Neural cell (in vitro differentiated cells): Measurements from ENCODE around the gene WNT2B. TPM values are rescaled to one million over a fixed set of nuclear protein-coding genes. Genes with fewer than 3 reads are reported as not detected.

Experiments used
- H2AFZ ChIP-seq: fragments of 200-600, 300-800 bp; sonication (generic), shearing (Covaris generic); 2 replicates; pipeline ENCODE4 v1.6.0; 2014; ENCODE audit warnings: low read depth, mild to moderate bottlenecking, antibody characterized with exemption, low read length, moderate library complexity
- H3F3A ChIP-seq: fragments of 200-600 bp; shearing (Covaris generic); 2 replicates; pipeline ENCODE4 v1.6.1; 2016; ENCODE audit warnings: mild to moderate bottlenecking, moderate library complexity, mixed read lengths, antibody characterized with exemption, low read length; ENCODE audit not compliant: insufficient read depth, poor library complexity, severe bottlenecking
- H3K27ac ChIP-seq: fragments of 200-600, 300-800 bp; sonication (generic), shearing (Covaris generic); 2 replicates; pipeline ENCODE4 v1.5.1; 2014; ENCODE audit warnings: mild to moderate bottlenecking, low read length, moderate library complexity
- H3K27me3 ChIP-seq: fragments of 300-800, 200-600 bp; sonication (generic), shearing (Covaris generic); 2 replicates; pipeline ENCODE4 v1.6.0; 2014; ENCODE audit warnings: mild to moderate bottlenecking, low read depth, low read length, moderate library complexity; ENCODE audit not compliant: insufficient read depth
- H3K36me3 ChIP-seq: fragments of 300-800, 200-600 bp; sonication (generic), shearing (Covaris generic); 2 replicates; pipeline ENCODE4 v1.5.1; 2014; ENCODE audit warnings: mild to moderate bottlenecking, antibody characterized with exemption, low read length, moderate library complexity; ENCODE audit not compliant: insufficient read depth
- H3K4me2 ChIP-seq: fragments of 300-800, 200-600 bp; sonication (generic), shearing (Covaris generic); 2 replicates; pipeline ENCODE4 v1.6.0; 2014; ENCODE audit warnings: mild to moderate bottlenecking, low read length
- H3K4me3 ChIP-seq: fragments of 300-800, 200-600 bp; sonication (generic), shearing (Covaris generic); 2 replicates; pipeline ENCODE4 v1.5.1; 2014; ENCODE audit warnings: mild to moderate bottlenecking, low read length, moderate library complexity
- H3K79me2 ChIP-seq: fragments of 200-600 bp; shearing (Covaris generic); replicated peaks from 2 replicates; pipeline ENCODE4 v1.6.0; 2014; ENCODE audit warnings: mild to moderate bottlenecking, low read length, moderate library complexity; ENCODE audit not compliant: insufficient read depth
- H3K9ac ChIP-seq: fragments of 300-800, 200-600 bp; sonication (generic), shearing (Covaris generic); 2 replicates; pipeline ENCODE4 v1.6.1; 2016; ENCODE audit warnings: mild to moderate bottlenecking, low read length, mixed read lengths
- H3K9me2 ChIP-seq: fragments of 200-600 bp; shearing (Covaris generic); 2 replicates; pipeline ENCODE4 v1.6.1; 2016; ENCODE audit warnings: mild to moderate bottlenecking, low read length, mixed read lengths; ENCODE audit not compliant: insufficient read depth
- H3K9me3 ChIP-seq: fragments of 200-600, 300-800 bp; sonication (generic), shearing (Covaris generic); 2 replicates; pipeline ENCODE4 v1.6.1; 2016; ENCODE audit warnings: mild to moderate bottlenecking, mixed run types, low read length, moderate library complexity, mixed read lengths
- H4K20me1 ChIP-seq: fragments of 200-600 bp; shearing (Covaris generic); 2 replicates; pipeline ENCODE4 v1.6.1; 2016; ENCODE audit warnings: mild to moderate bottlenecking, mixed run types; ENCODE audit not compliant: insufficient read depth
- EP300 ChIP-seq: fragments of 450-650 bp; conservative IDR thresholded peaks from 2 replicates; pipeline ENCODE4 v1.6.1; 2014; ENCODE audit warnings: antibody characterized with exemption, mild to moderate bottlenecking, moderate library complexity; ENCODE audit not compliant: poor library complexity, severe bottlenecking
- EZH2 ChIP-seq: fragments of 200-600, 300-800 bp; shearing (Covaris generic), sonication (generic); IDR thresholded peaks from 2 replicates; pipeline ENCODE4 v1.6.1; 2014; ENCODE audit warnings: antibody characterized with exemption, low read length, borderline replicate concordance, mild to moderate bottlenecking; ENCODE audit not compliant: insufficient read depth, poor library complexity, severe bottlenecking
- MXI1 ChIP-seq: fragments of 450-650 bp; conservative IDR thresholded peaks from 2 replicates; pipeline ENCODE4 v1.6.1; 2014; ENCODE audit warnings: antibody characterized with exemption, mild to moderate bottlenecking; ENCODE audit not compliant: poor library complexity, severe bottlenecking
- POLR2AphosphoS5 ChIP-seq: IDR thresholded peaks from 2 replicates; pipeline ENCODE4 v1.6.1; 2012
- RAD21 ChIP-seq: fragments of 450-650 bp; conservative IDR thresholded peaks from 2 replicates; pipeline ENCODE4 v1.6.1; 2014; ENCODE audit warnings: antibody characterized with exemption, mild to moderate bottlenecking, moderate library complexity
- SMC3 ChIP-seq: fragments of 450-650 bp; conservative IDR thresholded peaks from 2 replicates; pipeline ENCODE4 v1.6.1; 2014; ENCODE audit warnings: antibody characterized with exemption, mild to moderate bottlenecking, moderate library complexity; ENCODE audit not compliant: poor library complexity
- TAF1 ChIP-seq: IDR thresholded peaks from 2 replicates; pipeline ENCODE4 v1.6.1; 2012; ENCODE audit warnings: low read depth
- polyA plus RNA-seq: library from polyadenylated mRNA; depleted of rRNA; stranded (reverse); fragments of >200 nt; gene quantifications from 2 replicates; pipeline ENCODE4 v1.2.3, GENCODE V29; 2014
- TF ChIP-seq, protein P1 (sequence below): IDR thresholded peaks from 2 replicates; pipeline ENCODE4 v1.6.1; 2012; ENCODE audit warnings: borderline replicate concordance
- TF ChIP-seq, protein P2 (sequence below): fragments of 450-650 bp; IDR thresholded peaks from 2 replicates; pipeline ENCODE4 v1.5.1; 2014; ENCODE audit warnings: antibody characterized with exemption, mild to moderate bottlenecking, moderate library complexity; ENCODE audit not compliant: poor library complexity, severe bottlenecking

WNT2B gene
- polyA plus RNA-seq, 1 donor from 2014 or later: 3.1 TPM

DNA sequence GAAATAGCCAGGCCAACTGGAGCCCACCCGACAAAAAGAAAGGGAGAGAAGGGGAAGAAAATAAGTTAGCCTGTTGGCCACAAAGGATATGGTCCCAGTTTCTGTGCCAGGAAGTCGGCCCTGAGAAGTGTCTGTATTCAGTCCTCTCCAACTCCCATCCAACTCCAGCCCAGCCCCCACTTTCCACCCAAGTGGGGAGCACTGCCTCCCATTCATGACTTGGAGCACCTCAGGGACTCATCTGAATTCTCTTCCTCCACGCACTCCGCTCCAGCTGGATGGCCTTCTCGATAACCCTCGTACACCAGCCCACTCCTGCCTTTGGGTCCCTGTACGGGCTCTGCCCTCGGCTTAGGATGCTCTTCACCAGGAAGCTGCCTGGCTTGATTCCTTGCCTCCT lies 2.0 kb upstream of the WNT2B start:
- Histone ChIP-seq H2AFZ (no peak overlapping the region), H3K79me2 (no peaks in the 10 kb centered on the region), H3K4me3 (no peak overlapping the region), H4K20me1 (no peaks in the 10 kb centered on the region), H3K27me3 (peaks cover 77% of the 10 kb centered on the region), H3K36me3 (no peaks in the 10 kb centered on the region), H3K9me2 (no peaks in the 10 kb centered on the region), H3K9me3 (no peaks in the 10 kb centered on the region), H3F3A (no peaks in the 10 kb centered on the region), H3K9ac (no peak overlapping the region), H3K4me2 (no peak overlapping the region), H3K27ac (no peak overlapping the region)
- no peak for TF ChIP-seq RAD21
- no peak for TF ChIP-seq SMC3
- no peak for TF ChIP-seq TAF1
- no peak for TF ChIP-seq POLR2AphosphoS5
- no peak for TF ChIP-seq MXI1
- TF ChIP-seq EP300: no peak

GRCh38 chr1:112507336-112507735 lies 1.4 kb upstream of the WNT2B start:
- H4K20me1 ChIP-seq: no peaks in the 10 kb centered on the region
- TF ChIP-seq TAF1 (no peak), SMC3 (no peak), EP300 (no peak), MXI1 (no peak), RAD21 (no peak), EZH2 (no peak)
- TF ChIP-seq, protein P1, sequence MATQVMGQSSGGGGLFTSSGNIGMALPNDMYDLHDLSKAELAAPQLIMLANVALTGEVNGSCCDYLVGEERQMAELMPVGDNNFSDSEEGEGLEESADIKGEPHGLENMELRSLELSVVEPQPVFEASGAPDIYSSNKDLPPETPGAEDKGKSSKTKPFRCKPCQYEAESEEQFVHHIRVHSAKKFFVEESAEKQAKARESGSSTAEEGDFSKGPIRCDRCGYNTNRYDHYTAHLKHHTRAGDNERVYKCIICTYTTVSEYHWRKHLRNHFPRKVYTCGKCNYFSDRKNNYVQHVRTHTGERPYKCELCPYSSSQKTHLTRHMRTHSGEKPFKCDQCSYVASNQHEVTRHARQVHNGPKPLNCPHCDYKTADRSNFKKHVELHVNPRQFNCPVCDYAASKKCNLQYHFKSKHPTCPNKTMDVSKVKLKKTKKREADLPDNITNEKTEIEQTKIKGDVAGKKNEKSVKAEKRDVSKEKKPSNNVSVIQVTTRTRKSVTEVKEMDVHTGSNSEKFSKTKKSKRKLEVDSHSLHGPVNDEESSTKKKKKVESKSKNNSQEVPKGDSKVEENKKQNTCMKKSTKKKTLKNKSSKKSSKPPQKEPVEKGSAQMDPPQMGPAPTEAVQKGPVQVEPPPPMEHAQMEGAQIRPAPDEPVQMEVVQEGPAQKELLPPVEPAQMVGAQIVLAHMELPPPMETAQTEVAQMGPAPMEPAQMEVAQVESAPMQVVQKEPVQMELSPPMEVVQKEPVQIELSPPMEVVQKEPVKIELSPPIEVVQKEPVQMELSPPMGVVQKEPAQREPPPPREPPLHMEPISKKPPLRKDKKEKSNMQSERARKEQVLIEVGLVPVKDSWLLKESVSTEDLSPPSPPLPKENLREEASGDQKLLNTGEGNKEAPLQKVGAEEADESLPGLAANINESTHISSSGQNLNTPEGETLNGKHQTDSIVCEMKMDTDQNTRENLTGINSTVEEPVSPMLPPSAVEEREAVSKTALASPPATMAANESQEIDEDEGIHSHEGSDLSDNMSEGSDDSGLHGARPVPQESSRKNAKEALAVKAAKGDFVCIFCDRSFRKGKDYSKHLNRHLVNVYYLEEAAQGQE: no peak
- TF ChIP-seq, protein P2, sequence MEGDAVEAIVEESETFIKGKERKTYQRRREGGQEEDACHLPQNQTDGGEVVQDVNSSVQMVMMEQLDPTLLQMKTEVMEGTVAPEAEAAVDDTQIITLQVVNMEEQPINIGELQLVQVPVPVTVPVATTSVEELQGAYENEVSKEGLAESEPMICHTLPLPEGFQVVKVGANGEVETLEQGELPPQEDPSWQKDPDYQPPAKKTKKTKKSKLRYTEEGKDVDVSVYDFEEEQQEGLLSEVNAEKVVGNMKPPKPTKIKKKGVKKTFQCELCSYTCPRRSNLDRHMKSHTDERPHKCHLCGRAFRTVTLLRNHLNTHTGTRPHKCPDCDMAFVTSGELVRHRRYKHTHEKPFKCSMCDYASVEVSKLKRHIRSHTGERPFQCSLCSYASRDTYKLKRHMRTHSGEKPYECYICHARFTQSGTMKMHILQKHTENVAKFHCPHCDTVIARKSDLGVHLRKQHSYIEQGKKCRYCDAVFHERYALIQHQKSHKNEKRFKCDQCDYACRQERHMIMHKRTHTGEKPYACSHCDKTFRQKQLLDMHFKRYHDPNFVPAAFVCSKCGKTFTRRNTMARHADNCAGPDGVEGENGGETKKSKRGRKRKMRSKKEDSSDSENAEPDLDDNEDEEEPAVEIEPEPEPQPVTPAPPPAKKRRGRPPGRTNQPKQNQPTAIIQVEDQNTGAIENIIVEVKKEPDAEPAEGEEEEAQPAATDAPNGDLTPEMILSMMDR: no peak
- H3K36me3 ChIP-seq: no peaks in the 10 kb centered on the region
- H3F3A ChIP-seq: no peaks in the 10 kb centered on the region
- no peak overlapping the region for H3K4me2 ChIP-seq
- H3K27ac ChIP-seq: no peak overlapping the region
- H2AFZ ChIP-seq: no peak overlapping the region
- H3K9me2 ChIP-seq: no peaks in the 10 kb centered on the region
- H3K27me3 ChIP-seq: peaks cover 71% of the 10 kb centered on the region
- no peaks in the 10 kb centered on the region for H3K79me2 ChIP-seq
- no peak overlapping the region for H3K9ac ChIP-seq
- no peak overlapping the region for H3K4me3 ChIP-seq
- no peaks in the 10 kb centered on the region for H3K9me3 ChIP-seq
